Activated CD4-positive, alpha-beta memory T cell treated with anti-CD3 and anti-CD28 coated beads, Interleukin-2, amount 10 ng/mL, durations not matched to agents 7 days and 5 days (primary cell): Measurements from ENCODE around the gene SNRNP48. TPM values are rescaled to one million over a fixed set of nuclear protein-coding genes. Genes with fewer than 3 reads are reported as not detected.

Source experiments
- CTCF ChIA-PET: fragments of 350-600 bp; sonication (Branson Sonifier 250); formaldehyde crosslinking; loops from one replicate; lab custom pipeline; 2021; ENCODE audit warnings: antibody characterized with exemption, inconsistent platforms; lab: Charles Lee
- POLR2A ChIA-PET: fragments of 350-600 bp; sonication (Branson Sonifier 250); formaldehyde crosslinking; loops from one replicate; lab custom pipeline; 2021; ENCODE audit warnings: antibody characterized with exemption; lab: Charles Lee
- DNase-seq: peaks from one replicate; pipeline ENCODE4 v3.0.0-alpha.2; 2020
- H3K27ac Mint-ChIP-seq: one replicate; pipeline ENCODE4 v1.8.0; 2021; ENCODE audit warnings: mild to moderate bottlenecking, mixed read lengths
- H3K27me3 Mint-ChIP-seq: one replicate; pipeline ENCODE4 v1.8.0; 2021; ENCODE audit warnings: mixed read lengths
- H3K36me3 Mint-ChIP-seq: one replicate; pipeline ENCODE4 v1.8.0; 2021; ENCODE audit warnings: low read depth, mixed read lengths
- H3K4me1 Mint-ChIP-seq: one replicate; pipeline ENCODE4 v1.8.0; 2021; ENCODE audit warnings: mixed read lengths
- H3K4me3 Mint-ChIP-seq: one replicate; pipeline ENCODE4 v1.8.0; 2021; ENCODE audit warnings: mild to moderate bottlenecking, mixed read lengths
- H3K9me3 Mint-ChIP-seq: one replicate; pipeline ENCODE4 v1.8.0; 2021; ENCODE audit warnings: mixed read lengths
- total RNA-seq, 2 experiments: library from RNA; stranded (reverse); gene quantifications; one replicate each; pipeline ENCODE4 v1.2.3, GENCODE V29; 2021

The SNRNP48 gene, protein sequence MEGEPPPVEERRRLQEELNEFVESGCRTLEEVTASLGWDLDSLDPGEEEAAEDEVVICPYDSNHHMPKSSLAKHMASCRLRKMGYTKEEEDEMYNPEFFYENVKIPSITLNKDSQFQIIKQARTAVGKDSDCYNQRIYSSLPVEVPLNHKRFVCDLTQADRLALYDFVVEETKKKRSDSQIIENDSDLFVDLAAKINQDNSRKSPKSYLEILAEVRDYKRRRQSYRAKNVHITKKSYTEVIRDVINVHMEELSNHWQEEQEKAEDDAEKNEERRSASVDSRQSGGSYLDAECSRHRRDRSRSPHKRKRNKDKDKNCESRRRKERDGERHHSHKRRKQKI
- total RNA-seq: 10 to 100 TPM; 16.5 TPM

DNA sequence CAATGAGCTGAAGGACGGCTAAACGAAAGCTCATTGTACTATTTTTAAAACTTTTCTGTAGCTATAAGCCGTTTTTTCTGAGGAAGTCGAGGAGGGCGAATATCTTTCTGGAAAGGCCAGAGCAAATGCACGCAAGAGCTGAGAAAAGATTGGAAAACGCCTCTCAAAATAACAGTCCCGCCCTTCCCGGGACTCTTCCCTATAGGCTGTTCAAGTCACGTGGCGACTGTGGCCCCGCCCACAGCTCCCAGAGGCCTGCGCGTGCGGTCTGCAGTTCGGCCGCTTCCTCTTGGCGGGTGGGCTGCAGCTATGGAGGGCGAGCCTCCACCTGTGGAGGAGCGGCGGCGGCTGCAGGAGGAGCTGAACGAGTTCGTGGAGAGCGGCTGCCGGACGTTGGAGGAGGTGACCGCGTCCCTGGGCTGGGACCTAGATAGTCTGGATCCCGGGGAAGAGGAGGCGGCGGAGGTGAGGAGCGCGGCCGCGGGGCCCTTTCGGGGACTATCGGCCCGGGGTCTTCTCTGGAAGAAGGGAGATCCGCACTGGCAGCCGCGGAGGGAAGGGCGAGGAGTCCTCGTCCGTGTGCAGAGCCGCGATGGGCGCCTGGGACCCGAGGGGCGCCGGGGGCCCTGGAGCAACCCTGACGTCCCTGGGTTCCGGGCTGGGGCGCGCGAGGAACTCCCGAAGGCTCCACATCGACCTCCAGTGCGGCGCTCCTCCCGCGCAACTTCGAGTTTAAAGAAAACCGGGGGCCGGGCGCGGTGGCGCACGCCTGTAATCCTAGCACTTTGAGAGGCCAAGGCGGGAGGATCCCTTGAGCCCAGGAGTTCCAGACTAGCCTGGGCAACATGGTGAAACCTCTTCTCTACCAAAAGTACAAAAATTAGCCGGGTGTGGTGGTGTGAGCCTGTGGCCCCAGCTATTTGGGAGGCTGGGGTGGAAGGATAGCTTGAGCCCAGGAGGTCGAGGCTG is at the start of gene SNRNP48:
Gene SNRNP48 (plus strand): TSS at position 250 of the 969 bp plus-strand sequence. CDS start 60 bp downstream, at position 310.
- ChIA-PET CTCF (interaction anchor here (0.7 to 2.9 kb wide), 4 partner anchors 21 to 315 kb away, joined by 3 to 12 read pairs (median 4); partner anchors contain the start of genes CAGE1 and RIOK1), POLR2A (interaction anchor here (0.7 to 1.7 kb wide), 6 partner anchors 10 to 308 kb away, joined by 3 to 6 read pairs (median 3); partner anchors contain the start of genes CAGE1, RIOK1 and SSR1)
- H3K4me1 Mint-ChIP-seq: peaks cover 35% of the 10 kb centered on the region
- peak within 1 kb of the TSS; percentile 90 for H3K27ac Mint-ChIP-seq
- H3K4me3 Mint-ChIP-seq: peak within 1 kb of the TSS; percentile 99
- DNase-seq: peak; percentile 92
- H3K9me3 Mint-ChIP-seq: no peaks in the 10 kb centered on the region
- peaks cover 27% of the 10 kb centered on the region for H3K36me3 Mint-ChIP-seq
- H3K27me3 Mint-ChIP-seq: no peaks in the 10 kb centered on the region

DNA sequence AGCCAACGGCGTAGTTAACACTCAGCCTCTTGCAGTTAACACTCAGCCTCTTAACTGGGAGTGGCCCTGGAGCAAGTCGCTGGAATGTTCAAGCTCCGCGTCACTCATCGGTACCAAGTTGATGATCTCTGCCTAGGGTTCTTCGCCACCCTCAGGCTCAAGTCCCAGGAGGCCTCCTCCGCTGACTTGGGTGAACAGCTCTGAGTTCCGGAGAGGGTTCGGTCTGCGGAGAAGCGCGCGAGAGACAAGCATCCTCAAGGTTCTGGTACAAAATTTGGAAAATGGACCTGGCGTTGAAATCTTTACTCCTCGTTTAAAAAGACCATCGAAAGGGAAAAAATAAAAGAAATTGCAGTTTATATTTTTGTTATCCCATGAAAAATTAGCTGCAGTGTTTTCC is 49.4 kb upstream of the SNRNP48 start:
- Mint-ChIP-seq H3K27ac (no peak overlapping the region), H3K27me3 (peaks cover 76% of the 10 kb centered on the region), H3K4me1 (peaks cover 12% of the 10 kb centered on the region), H3K9me3 (no peaks in the 10 kb centered on the region), H3K36me3 (no peaks in the 10 kb centered on the region), H3K4me3 (peak overlapping the region; percentile 47)
- DNase-seq: no peak
- CTCF ChIA-PET: no interaction called here
- POLR2A ChIA-PET: no interaction called here

DNA sequence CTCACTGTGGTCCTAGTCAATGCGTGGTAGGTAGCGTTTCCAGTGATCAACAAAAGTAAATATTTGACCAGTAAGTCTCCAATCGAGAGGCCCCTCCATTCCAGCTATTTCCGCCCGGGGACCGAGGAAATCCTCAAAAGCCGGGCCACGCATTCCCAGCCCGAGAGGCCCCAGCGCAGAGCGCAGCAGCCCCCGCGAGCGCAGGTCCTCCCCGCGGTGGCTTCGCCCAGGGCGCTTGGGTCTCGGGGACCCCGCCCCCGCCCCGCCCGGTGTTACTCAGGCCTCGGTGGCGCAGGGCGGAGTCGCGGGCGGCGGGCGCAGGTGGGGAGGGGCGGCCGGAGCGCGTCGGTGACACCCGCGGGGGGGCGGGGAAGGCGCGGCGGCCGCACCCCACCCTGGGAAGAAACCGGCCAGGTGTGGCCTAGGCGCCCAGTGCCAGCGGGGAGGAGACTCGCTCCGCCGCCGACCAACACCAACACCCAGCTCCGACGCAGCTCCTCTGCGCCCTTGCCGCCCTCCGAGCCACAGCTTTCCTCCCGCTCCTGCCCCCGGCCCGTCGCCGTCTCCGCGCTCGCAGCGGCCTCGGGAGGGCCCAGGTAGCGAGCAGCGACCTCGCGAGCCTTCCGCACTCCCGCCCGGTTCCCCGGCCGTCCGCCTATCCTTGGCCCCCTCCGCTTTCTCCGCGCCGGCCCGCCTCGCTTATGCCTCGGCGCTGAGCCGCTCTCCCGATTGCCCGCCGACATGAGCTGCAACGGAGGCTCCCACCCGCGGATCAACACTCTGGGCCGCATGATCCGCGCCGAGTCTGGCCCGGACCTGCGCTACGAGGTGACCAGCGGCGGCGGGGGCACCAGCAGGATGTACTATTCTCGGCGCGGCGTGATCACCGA is 48.6 kb upstream of the SNRNP48 start, which contains the start of gene DSP:
Gene DSP (plus strand): TSS at position 497 of the 890 bp plus-strand sequence. CDS start 245 bp downstream, at position 742.
- ChIA-PET CTCF (no interaction called here), POLR2A (no interaction called here)
- no peak within 1 kb of the TSS for H3K27ac Mint-ChIP-seq
- no peaks in the 10 kb centered on the region for H3K36me3 Mint-ChIP-seq
- peak; percentile 26 for DNase-seq
- peaks cover 77% of the 10 kb centered on the region for H3K27me3 Mint-ChIP-seq
- peaks cover 12% of the 10 kb centered on the region for H3K4me1 Mint-ChIP-seq
- peak within 1 kb of the TSS; percentile 71 for H3K4me3 Mint-ChIP-seq
- H3K9me3 Mint-ChIP-seq: no peaks in the 10 kb centered on the region

DNA sequence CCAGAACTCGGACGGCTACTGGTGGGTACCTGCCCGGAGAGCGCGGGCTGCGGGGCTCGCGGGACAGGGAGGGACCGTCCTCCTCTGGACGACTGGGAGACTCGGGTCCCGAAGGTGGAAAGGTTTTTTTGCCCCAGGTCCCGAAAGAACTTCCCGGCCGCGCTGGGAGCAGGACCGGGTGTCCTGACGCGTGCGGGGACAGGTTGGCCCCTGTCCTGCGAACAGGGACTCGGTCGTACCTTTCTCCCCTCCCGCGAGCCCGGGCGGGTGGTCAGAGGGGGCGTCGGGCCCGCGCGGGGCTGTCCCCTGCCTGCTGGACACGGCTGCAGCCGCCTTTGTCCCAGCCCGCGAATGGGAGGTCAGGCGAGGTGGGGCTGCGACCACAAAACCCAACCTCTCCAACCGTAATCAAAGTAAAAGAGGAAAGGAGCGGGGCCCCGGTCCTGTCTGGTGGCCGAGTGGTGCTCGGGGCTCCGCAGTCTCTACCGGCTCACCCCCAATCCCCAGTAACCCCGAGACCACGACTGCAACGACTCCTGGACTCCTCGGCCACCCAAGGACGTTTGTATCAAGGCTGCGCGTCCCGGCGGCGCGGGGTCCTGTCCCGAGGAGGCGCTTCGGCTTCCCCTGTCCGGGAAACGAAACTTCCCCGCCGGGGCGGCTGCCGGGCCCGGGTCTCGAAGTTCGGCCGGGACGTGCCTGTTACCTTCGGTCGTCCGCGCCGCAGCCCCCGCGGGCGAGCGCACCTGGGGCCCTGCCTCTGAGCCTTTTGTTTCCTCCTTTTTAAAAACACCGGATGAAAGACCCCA is 47.7 kb upstream of the SNRNP48 start:
- no peaks in the 10 kb centered on the region for H3K9me3 Mint-ChIP-seq
- H3K4me1 Mint-ChIP-seq: peaks cover 12% of the 10 kb centered on the region
- DNase-seq: no peak
- peak overlapping the region; percentile 71 for H3K4me3 Mint-ChIP-seq
- H3K27ac Mint-ChIP-seq: no peak overlapping the region
- POLR2A ChIA-PET: no interaction called here
- H3K27me3 Mint-ChIP-seq: peaks cover 74% of the 10 kb centered on the region
- no peaks in the 10 kb centered on the region for H3K36me3 Mint-ChIP-seq
- CTCF ChIA-PET: no interaction called here

DNA sequence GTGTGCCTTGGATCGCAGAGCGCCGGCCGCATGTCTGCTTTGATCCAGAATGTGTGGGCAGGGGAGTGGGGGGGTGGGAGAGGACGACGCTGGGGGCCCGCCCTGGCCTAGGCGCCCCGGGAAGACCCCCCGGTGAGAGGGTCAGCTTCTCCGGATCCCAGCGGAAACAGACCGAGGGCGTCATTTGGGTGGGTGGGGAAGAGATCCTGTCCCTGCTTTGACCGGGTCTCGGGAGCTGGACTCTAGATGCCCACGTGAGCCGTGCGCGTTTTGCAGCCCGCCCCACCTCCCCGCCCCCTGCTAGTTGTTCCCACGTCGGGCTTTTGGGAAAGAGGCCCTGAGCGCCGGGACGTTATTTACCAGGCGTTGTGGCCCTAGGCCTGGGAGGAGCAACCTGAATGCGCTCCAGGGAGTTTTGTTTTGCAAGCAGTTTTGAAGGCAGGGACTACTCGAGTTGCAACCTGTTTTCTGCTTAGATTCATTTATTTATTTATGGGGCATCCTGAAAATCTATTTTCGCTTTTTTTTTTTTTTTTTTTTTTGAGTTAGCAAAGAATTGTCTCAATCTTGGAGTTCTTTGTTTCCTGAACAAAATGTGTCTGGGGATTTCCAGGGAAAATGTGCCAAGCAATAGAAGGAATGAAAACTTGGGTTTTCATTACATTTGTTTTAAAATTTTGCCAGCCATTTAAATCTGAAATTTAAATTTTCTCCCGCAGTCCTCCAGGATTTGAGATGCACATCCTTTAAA is 46.9 kb upstream of the SNRNP48 start:
- peak overlapping the region; percentile 21 for H3K4me3 Mint-ChIP-seq
- ChIA-PET CTCF (no interaction called here), POLR2A (no interaction called here)
- peaks cover 67% of the 10 kb centered on the region for H3K27me3 Mint-ChIP-seq
- no peaks in the 10 kb centered on the region for H3K36me3 Mint-ChIP-seq
- DNase-seq: no peak
- H3K9me3 Mint-ChIP-seq: no peaks in the 10 kb centered on the region
- peaks cover 12% of the 10 kb centered on the region for H3K4me1 Mint-ChIP-seq
- no peak overlapping the region for H3K27ac Mint-ChIP-seq

DNA sequence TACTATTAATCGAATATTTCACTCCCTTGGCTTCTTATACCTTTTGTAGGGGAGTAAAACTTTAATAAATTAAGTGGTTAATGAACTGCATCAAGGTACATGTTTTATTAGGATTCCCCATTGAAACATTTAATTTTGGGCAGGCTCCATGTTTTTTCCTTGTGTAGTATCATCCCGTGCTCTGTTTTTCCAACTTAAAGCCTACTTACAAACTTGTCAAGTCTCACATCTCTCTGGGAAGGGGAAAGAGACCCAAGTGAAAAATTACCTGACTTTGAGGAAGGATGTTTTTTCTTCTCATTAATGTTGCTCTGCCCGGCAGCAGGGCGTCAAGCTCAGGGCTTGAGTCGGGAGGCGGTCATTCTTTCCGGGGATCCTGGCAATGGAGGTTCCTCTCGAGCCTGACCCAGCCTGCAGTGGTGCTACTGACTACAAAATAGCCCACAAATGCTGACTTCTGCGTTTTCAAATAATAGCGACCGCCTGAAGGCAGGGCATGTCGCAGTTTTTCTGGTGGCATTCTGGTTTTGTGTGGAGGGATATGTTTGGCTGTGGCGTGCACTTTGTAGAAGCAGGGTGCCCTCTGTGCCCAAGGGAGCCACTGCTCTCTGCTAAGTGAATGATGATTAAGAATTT is 46.1 kb upstream of the SNRNP48 start:
- H3K9me3 Mint-ChIP-seq: no peaks in the 10 kb centered on the region
- no peak overlapping the region for H3K27ac Mint-ChIP-seq
- H3K36me3 Mint-ChIP-seq: no peaks in the 10 kb centered on the region
- ChIA-PET POLR2A (no interaction called here), CTCF (no interaction called here)
- no peak overlapping the region for H3K4me3 Mint-ChIP-seq
- H3K27me3 Mint-ChIP-seq: peaks cover 64% of the 10 kb centered on the region
- peaks cover 12% of the 10 kb centered on the region for H3K4me1 Mint-ChIP-seq
- DNase-seq: no peak

DNA sequence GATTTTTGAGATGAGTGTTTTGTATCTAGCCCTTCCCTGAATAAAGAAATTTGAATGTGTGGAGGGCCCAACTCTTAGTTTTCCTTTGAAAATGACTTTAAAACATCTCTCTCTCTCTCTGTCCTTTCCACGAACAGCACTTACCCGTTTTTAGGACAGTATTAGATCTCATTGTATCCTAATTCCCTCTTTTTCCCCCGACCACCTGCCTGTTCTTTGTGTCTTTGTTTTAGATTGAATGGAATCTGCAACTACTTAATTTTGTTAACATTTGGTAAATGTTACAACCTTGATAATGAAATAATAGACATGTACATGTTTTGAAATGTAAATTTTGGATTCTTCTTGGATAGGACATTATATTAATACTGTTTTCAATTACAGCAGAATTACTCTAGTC is 45.4 kb upstream of the SNRNP48 start:
- Mint-ChIP-seq H3K27me3 (peaks cover 65% of the 10 kb centered on the region), H3K36me3 (no peaks in the 10 kb centered on the region), H3K9me3 (no peaks in the 10 kb centered on the region), H3K4me1 (peaks cover 12% of the 10 kb centered on the region), H3K4me3 (no peak overlapping the region), H3K27ac (no peak overlapping the region)
- ChIA-PET CTCF (no interaction called here), POLR2A (no interaction called here)
- DNase-seq: no peak

DNA sequence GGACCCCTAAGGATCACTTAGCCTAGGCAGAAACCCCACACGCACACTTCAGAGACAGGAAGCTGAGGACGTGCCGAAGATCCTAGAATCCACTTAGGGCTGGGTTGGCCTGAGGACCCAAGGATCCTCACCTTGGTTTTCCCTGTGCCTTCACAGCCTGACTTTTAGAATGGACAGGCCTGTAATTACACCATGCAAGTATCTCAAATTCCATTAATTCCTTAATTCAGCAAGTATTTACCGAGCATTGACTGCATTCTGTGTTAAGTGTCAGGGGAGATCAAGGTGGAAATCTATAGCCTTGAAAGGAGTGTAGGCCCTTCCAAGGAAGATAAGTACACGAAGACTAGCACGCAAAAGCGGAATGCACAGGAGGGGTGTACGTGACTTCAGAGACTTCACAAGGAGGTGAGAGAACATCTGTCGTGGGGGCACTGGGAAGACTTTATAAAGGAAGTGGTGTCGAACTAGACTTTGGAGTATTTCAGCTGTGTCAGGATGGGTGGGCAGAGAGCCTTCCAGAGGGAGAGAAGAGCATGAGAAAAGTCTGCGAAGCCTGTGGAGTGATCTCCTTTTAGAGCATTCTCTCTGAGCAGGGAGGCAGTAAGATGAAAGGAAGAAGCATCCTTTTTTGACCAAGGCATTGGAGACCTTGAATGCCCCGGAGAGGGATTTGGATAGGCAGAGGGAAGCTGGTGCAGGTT is 44.5 kb upstream of the SNRNP48 start:
- Mint-ChIP-seq H3K27ac (no peak overlapping the region), H3K36me3 (no peaks in the 10 kb centered on the region), H3K9me3 (no peaks in the 10 kb centered on the region), H3K27me3 (peaks cover 57% of the 10 kb centered on the region), H3K4me1 (peaks cover 9% of the 10 kb centered on the region), H3K4me3 (no peak overlapping the region)
- POLR2A ChIA-PET: no interaction called here
- DNase-seq: no peak
- CTCF ChIA-PET: interaction anchor here (0.5 to 1.2 kb wide), 2 partner anchors 8 to 70 kb away, joined by 3 read pairs; no protein-coding TSS in a partner anchor

DNA sequence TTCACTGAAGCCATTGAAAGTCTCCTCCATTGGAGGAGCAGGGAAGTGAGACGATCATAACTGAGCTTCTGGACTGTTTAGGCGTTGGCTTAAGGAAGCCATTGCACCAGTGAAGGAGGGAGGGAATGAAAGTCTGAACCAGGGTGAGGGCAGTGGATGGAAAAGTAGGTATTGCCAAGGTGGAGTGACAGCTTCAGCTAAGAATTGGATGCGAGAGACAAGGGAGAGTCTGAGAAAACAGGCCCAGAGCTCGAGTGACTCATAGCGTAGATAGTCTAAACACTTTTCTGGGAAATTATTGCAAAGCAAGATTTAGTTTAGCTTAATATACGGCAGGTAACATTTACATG is 44.0 kb upstream of the SNRNP48 start:
- Mint-ChIP-seq H3K27ac (no peak overlapping the region), H3K4me1 (peaks cover 4% of the 10 kb centered on the region), H3K27me3 (peaks cover 52% of the 10 kb centered on the region), H3K9me3 (no peaks in the 10 kb centered on the region), H3K4me3 (no peak overlapping the region), H3K36me3 (no peaks in the 10 kb centered on the region)
- no peak for DNase-seq
- CTCF ChIA-PET: interaction anchor here (0.5 to 1.2 kb wide), 2 partner anchors 9 to 69 kb away, joined by 3 read pairs; no protein-coding TSS in a partner anchor
- POLR2A ChIA-PET: no interaction called here

DNA sequence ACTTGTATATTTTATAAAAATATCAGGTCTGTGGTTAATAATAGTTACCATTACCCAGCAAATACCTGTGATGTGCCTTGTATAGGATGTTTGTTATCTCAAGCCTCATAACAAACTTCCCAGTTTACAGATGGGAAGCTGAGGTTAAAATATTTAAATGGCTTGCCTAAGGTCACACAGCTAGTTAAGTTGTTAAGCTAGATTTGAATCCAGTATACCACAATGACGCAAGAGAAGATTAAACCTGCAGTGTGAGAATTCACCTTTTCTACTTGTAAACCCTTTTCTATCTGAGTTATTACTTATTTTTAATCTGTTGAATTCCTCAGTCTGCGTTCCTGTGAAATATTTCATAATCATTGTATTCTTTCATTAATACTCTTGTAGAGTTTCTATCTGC is 43.6 kb upstream of the SNRNP48 start:
- Mint-ChIP-seq H3K27me3 (peaks cover 50% of the 10 kb centered on the region), H3K36me3 (no peaks in the 10 kb centered on the region), H3K4me3 (no peak overlapping the region), H3K27ac (no peak overlapping the region), H3K4me1 (peaks cover 3% of the 10 kb centered on the region), H3K9me3 (no peaks in the 10 kb centered on the region)
- ChIA-PET CTCF (interaction anchor here (1.2 kb wide), 1 partner anchor 9 kb away, joined by 3 read pairs; no protein-coding TSS in a partner anchor), POLR2A (no interaction called here)
- DNase-seq: no peak
